Nephron (organoid): ENCODE data around the gene ACAD11.
A peak's percentile ranks its signal among the peaks of the same experiment; 100 is the strongest.

Experiments
- H3K27ac Mint-ChIP-seq, 3 experiments: 2 replicates each; pipeline ENCODE4 v1.8.0; 2020; ENCODE audit warnings: mixed read lengths in 3 of 3, mild to moderate bottlenecking in 2 of 3, moderate library complexity in 1 of 3
- H3K27me3 Mint-ChIP-seq: 2 replicates; pipeline ENCODE4 v1.8.0; 2021; ENCODE audit warnings: low read depth, mild to moderate bottlenecking, moderate library complexity, mixed read lengths
- H3K36me3 Mint-ChIP-seq: 2 replicates; pipeline ENCODE4 v1.8.0; 2020; ENCODE audit warnings: low read depth, mixed read lengths
- H3K4me1 Mint-ChIP-seq: 2 replicates; pipeline ENCODE4 v1.8.0; 2020; ENCODE audit warnings: mixed read lengths
- H3K4me3 Mint-ChIP-seq, 3 experiments: 2 replicates each; pipeline ENCODE4 v1.8.0; 2020; ENCODE audit warnings: mild to moderate bottlenecking in 3 of 3, mixed read lengths in 3 of 3, moderate library complexity in 2 of 3
- H3K9me3 Mint-ChIP-seq: 2 replicates; pipeline ENCODE4 v1.8.0; 2020; ENCODE audit warnings: mixed read lengths
- CTCF ChIP-seq, 3 experiments: fragments of 200-600 bp; sonication (generic); IDR thresholded peaks; one replicate each; pipeline ENCODE4 v1.5.0; 2021; ENCODE audit warnings: antibody characterized with exemption in 3 of 3; ENCODE audit not compliant: unreplicated experiment in 3 of 3

Gene ACAD11

GRCh38 chr3:132659365-132660051, at the start of gene ACAD11:
ACAD11 (minus strand) TSS chr3:132659809; CDS start chr3:132659751, 58 bp downstream.
- H3K9me3 Mint-ChIP-seq, result no peaks in the 10 kb centered on the region
- TF ChIP-seq CTCF (IDR thresholded peaks at IDR 0.05; ENCODE audit: unreplicated experiment in 3 of 3), result peak; percentile 66 to 75 (median 72)
- H3K27me3 Mint-ChIP-seq, result no peaks in the 10 kb centered on the region
- peak within 1 kb of the TSS; percentile 98 to 99 (median 98) for H3K27ac Mint-ChIP-seq
- peak within 1 kb of the TSS; percentile 97 to 99 (median 98) for H3K4me3 Mint-ChIP-seq
- H3K4me1 Mint-ChIP-seq, result peaks cover 36% of the 10 kb centered on the region
- peaks cover 3% of the 10 kb centered on the region for H3K36me3 Mint-ChIP-seq

- H3K4me1 Mint-ChIP-seq, result no peaks in the 10 kb centered on the region
- no peak overlapping the region for H3K4me3 Mint-ChIP-seq
- H3K27me3 Mint-ChIP-seq, result no peaks in the 10 kb centered on the region
- TF ChIP-seq CTCF (IDR thresholded peaks at IDR 0.05; ENCODE audit: unreplicated experiment in 3 of 3), result no peak
- H3K9me3 Mint-ChIP-seq, result no peaks in the 10 kb centered on the region
- H3K36me3 Mint-ChIP-seq, result peaks cover 85% of the 10 kb centered on the region
- no peak overlapping the region for H3K27ac Mint-ChIP-seq
Observed at GRCh38 chr3:132703733-132704132, 44.1 kb upstream of the ACAD11 start.

GRCh38 chr3:132695422-132695821, 35.8 kb upstream of the ACAD11 start:
- Mint-ChIP-seq H3K36me3 (peaks cover 57% of the 10 kb centered on the region), H3K4me3 (no peak overlapping the region), H3K4me1 (no peaks in the 10 kb centered on the region), H3K27me3 (no peaks in the 10 kb centered on the region), H3K9me3 (no peaks in the 10 kb centered on the region), H3K27ac (no peak overlapping the region)
- TF ChIP-seq CTCF (IDR thresholded peaks at IDR 0.05; ENCODE audit: unreplicated experiment in 3 of 3), result no peak

- Mint-ChIP-seq H3K4me3 (no peak overlapping the region), H3K4me1 (no peaks in the 10 kb centered on the region), H3K27ac (no peak overlapping the region), H3K9me3 (no peaks in the 10 kb centered on the region), H3K36me3 (peaks cover 55% of the 10 kb centered on the region), H3K27me3 (no peaks in the 10 kb centered on the region)
- TF ChIP-seq CTCF (IDR thresholded peaks at IDR 0.05; ENCODE audit: unreplicated experiment in 3 of 3), result no peak
Observed at GRCh38 chr3:132694991-132695390, 35.4 kb upstream of the ACAD11 start.

GRCh38 chr3:132690040-132690439, 30.4 kb upstream of the ACAD11 start:
- Mint-ChIP-seq H3K36me3 (peaks cover 44% of the 10 kb centered on the region), H3K27ac (no peak overlapping the region), H3K4me3 (no peak overlapping the region), H3K4me1 (no peaks in the 10 kb centered on the region), H3K27me3 (no peaks in the 10 kb centered on the region), H3K9me3 (no peaks in the 10 kb centered on the region)
- no peak for TF ChIP-seq CTCF (IDR thresholded peaks at IDR 0.05; ENCODE audit: unreplicated experiment in 3 of 3)

GRCh38 chr3:132682201-132682600, 22.6 kb upstream of the ACAD11 start:
- Mint-ChIP-seq H3K9me3 (no peaks in the 10 kb centered on the region), H3K4me3 (no peak overlapping the region), H3K4me1 (no peaks in the 10 kb centered on the region), H3K27ac (peak overlapping the region in 1 of 3 experiments; percentile 56), H3K36me3 (peaks cover 51% of the 10 kb centered on the region), H3K27me3 (no peaks in the 10 kb centered on the region)
- TF ChIP-seq CTCF (IDR thresholded peaks at IDR 0.05; ENCODE audit: unreplicated experiment in 3 of 3), result no peak
